ENCODE data around the gene SMURF2. TPM values are rescaled to one million over a fixed set of nuclear protein-coding genes. Genes with fewer than 3 reads are reported as not detected.

SMURF2 gene
- total and polyA plus RNA-seq, 9 of the 15 experiments (the other 6 are each of a cell fraction or from before 2014, with no cell fraction given): 3.8 to 22.0 (median 14.8) TPM

DNA sequence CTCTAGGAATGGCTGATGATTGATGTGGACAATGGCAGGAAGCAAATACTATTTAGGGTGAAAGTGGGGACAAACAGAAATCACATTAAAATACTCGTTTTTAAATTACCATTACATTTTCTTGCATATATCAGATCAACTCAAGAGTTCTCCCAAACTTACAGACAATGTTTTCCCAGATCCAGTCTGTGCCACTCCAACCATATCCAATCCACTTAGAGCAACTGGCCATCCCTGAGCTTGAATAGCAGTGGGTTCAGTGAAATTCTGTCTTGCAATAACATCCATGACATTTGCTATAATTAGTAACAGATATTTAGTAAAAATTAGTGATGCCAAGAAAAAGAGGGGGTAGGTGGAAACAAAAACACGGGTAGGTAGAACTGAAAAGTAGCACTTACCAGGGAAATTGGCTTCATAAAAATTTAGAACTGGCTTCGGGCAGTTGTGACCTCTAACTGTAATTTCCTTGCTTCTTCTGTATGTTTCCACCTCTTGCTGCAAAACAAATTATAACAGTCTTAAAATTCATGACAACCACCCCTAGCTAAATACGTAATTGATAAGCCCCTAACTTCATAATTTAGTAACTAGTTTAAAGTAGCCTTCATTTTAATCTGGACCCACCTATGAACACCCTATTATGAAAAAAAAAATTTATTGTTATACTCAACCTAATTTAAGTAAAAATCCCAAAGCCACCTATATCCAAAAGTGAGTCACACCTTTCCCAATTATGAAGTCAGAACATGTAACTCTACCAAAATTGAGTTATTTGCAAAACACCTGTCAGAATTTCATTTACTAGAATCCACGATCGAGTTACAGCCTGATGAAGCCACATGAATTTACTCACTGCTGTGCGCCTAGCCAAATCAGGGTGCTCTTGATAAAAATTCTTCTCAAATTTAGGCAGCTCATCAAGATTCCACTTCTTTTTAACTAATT is 158.0 kb downstream of the SMURF2 start:
- Histone ChIP-seq H3K9ac (ENCODE audit: insufficient read depth in 1 of 2, low read depth in 2 of 2, low read length in 2 of 2) (peak overlapping the region in 1 of 2 experiments; percentile 98; a peak in 2 of 4 replicates), H3K9me1 (ENCODE audit: control insufficient read depth, insufficient read depth, low read length) (no peaks in the 10 kb centered on the region), H3K9me3 (replicated peaks; ENCODE audit: control insufficient read depth, insufficient read depth, low read depth, low read length) (no peaks in the 10 kb centered on the region), H4K20me1 (replicated peaks; ENCODE audit: control insufficient read depth, insufficient read depth, low read length) (peaks cover 30% of the 10 kb centered on the region), H3K4me2 (ENCODE audit: insufficient read depth, low read length) (peak overlapping the region; percentile 98), H2AFZ (ENCODE audit: low read depth, low read length) (no peak overlapping the region), H3K36me3 (ENCODE audit: control insufficient read depth, insufficient read depth, low read length) (peaks cover 75% of the 10 kb centered on the region), H3K79me2 (ENCODE audit: control insufficient read depth, insufficient read depth, low read length) (peaks cover 88% of the 10 kb centered on the region), H3K27ac (ENCODE audit: extremely low read depth, low read depth, low read length) (peak overlapping the region; percentile 97; the same call in 2 of the 3 replicates), H3K27me3 (ENCODE audit: control insufficient read depth in 2 of 2, insufficient read depth in 2 of 2, low read length in 2 of 2) (no peaks in the 10 kb centered on the region), H3K4me1 (replicated peaks in 1 of 2; ENCODE audit: control insufficient read depth in 2 of 2, insufficient read depth in 2 of 2, low read length in 2 of 2) (peaks cover 6 to 13% of the 10 kb centered on the region in 2 experiments; a peak in 3 of 5 replicates), H3K4me3 (peak overlapping the region; percentile 77)
- DNase-seq (ENCODE audit: extremely low read depth in 1 of 4, low spot score in 3 of 4) (no peak), FAIRE-seq (no peak), ATAC-seq (no peak)
- in situ Hi-C loops (cut with MboI): no loop called here
- CTCF ChIA-PET (ENCODE audit: low intra/inter-chr PET ratio): no interaction called here
- intact Hi-C loops (cut with micrococcal nuclease): loop anchor here (10.0 kb wide), 1 partner anchor 231 kb away; no protein-coding TSS in a partner anchor
- POLR2A ChIA-PET: interaction anchor here (0.7 to 5.2 kb wide), 16 partner anchors 7 to 214 kb away, joined by 4 to 114 read pairs (median 8); partner anchors contain the start of gene POLG2
- BruUV-seq (replicated peaks): no TSS peak
- 56% methylated on average over 7 of the region's 7 CpGs for WGBS (ENCODE audit: insufficient coverage, low coverage, missing lambda C conversion rate)
- TF ChIP-seq U2AF1 (optimal IDR thresholded peaks at IDR 0.05; ENCODE audit: low read depth, low read length): peak; percentile 43
- no peak for TF ChIP-seq KAT7 (CRISPR knock-in tag; IDR thresholded peaks at IDR 0.05; ENCODE audit: borderline replicate concordance)
- TF ChIP-seq, protein P1, sequence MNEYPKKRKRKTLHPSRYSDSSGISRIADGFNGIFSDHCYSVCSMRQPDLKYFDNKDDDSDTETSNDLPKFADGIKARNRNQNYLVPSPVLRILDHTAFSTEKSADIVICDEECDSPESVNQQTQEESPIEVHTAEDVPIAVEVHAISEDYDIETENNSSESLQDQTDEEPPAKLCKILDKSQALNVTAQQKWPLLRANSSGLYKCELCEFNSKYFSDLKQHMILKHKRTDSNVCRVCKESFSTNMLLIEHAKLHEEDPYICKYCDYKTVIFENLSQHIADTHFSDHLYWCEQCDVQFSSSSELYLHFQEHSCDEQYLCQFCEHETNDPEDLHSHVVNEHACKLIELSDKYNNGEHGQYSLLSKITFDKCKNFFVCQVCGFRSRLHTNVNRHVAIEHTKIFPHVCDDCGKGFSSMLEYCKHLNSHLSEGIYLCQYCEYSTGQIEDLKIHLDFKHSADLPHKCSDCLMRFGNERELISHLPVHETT (CRISPR knock-in tag; conservative IDR thresholded peaks at IDR 0.05 in 1 of 2, IDR thresholded peaks at IDR 0.05 in 1 of 2): 0 out of 4 replicates have a peak, but pooled peaks of 1 of the 2 experiments have one; percentile 6
- TF ChIP-seq RBFOX2 (IDR thresholded peaks at IDR 0.05; ENCODE audit: low read depth, low read length): peak; percentile 80
- TF ChIP-seq TFAP4 (CRISPR knock-in tag; IDR thresholded peaks at IDR 0.05; ENCODE audit: borderline replicate concordance): no peak
- TF ChIP-seq HNRNPL (IDR thresholded peaks at IDR 0.05; ENCODE audit: low read depth, low read length): peak; percentile 16
- no peak for TF ChIP-seq ARNT (IDR thresholded peaks at IDR 0.05)
- 0 out of 2 replicates have a peak, but pooled peaks have one; percentile 8 for TF ChIP-seq MXI1 (IDR thresholded peaks at IDR 0.05; ENCODE audit: low read depth, low read length)
- TF ChIP-seq POLR2AphosphoS5 (IDR thresholded peaks at IDR 0.05; ENCODE audit: control insufficient read depth, insufficient read depth, low read depth, low read length): peak; percentile 37; the same call in 1 of the 2 replicates
- TF ChIP-seq POLR2H (tag; IDR thresholded peaks at IDR 0.05; ENCODE audit: low read depth): no peak
- 0 out of 2 replicates have a peak, but pooled peaks have one; percentile 41 for TF ChIP-seq POLR2G (IDR thresholded peaks at IDR 0.05; ENCODE audit: low read depth, low read length)
- no peak for TF ChIP-seq MAZ (CRISPR knock-in tag; conservative IDR thresholded peaks at IDR 0.05 in 1 of 2, IDR thresholded peaks at IDR 0.05 in 1 of 2)
- no peak for TF ChIP-seq MLLT1 (IDR thresholded peaks at IDR 0.05)

Data from K562 (cell line).